Stimulated activated CD4-positive, alpha-beta T cell treated with anti-CD3 and anti-CD28 coated beads, Interleukin-4, amount 100 ng/mL, for 48 hours (primary cell): Measurements from ENCODE around the gene SLC4A2.

ENCODE experiments used
- DNase-seq, 2 donors: peaks; one replicate each; pipeline ENCODE4 v3.0.0-alpha.2; 2020; ENCODE audit warnings: low read depth in 2 of 2

SLC4A2 gene

DNA sequence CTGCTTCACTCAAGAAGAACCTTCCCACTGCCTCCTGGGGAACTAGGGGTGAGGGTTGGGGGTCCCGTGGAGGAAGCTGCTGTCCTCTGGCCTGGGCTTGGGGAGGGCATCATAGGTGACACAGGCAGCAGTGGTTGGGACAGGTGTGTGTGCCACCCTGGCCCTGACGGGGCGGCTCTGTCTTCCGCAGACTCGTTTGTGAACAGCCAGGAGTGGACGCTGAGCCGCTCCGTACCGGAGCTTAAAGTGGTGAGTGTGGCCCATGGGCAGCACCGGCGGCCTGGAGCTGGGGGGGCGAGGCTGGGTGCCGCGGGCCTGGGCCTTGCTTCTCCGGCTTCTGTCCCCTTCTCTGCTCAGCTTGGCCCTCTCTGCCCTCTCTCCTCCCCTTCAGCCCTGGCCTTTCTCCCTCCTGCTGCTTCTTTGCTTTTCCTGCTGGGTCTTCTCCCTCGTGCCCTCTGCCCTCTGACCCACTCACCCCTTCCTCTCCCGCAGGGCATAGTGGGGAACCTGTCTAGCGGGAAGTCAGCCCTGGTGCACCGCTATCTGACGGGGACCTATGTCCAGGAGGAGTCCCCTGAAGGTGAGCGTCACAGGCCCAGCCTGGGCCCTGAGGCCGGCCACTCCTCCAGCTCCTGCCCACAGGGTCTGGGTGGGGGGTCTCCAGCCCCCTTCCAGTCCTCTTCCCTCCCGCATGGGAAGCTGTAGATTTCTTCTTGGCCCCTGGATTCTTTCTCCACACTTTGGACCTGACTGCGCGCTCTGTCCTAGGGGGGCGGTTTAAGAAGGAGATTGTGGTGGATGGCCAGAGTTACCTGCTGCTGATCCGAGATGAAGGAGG is 57.4 kb downstream of the SLC4A2 start:
- DNase-seq = no peak

GRCh38 chr7:151117565-151117964 is 58.2 kb downstream of the SLC4A2 start:
- DNase-seq = no peak

DNA sequence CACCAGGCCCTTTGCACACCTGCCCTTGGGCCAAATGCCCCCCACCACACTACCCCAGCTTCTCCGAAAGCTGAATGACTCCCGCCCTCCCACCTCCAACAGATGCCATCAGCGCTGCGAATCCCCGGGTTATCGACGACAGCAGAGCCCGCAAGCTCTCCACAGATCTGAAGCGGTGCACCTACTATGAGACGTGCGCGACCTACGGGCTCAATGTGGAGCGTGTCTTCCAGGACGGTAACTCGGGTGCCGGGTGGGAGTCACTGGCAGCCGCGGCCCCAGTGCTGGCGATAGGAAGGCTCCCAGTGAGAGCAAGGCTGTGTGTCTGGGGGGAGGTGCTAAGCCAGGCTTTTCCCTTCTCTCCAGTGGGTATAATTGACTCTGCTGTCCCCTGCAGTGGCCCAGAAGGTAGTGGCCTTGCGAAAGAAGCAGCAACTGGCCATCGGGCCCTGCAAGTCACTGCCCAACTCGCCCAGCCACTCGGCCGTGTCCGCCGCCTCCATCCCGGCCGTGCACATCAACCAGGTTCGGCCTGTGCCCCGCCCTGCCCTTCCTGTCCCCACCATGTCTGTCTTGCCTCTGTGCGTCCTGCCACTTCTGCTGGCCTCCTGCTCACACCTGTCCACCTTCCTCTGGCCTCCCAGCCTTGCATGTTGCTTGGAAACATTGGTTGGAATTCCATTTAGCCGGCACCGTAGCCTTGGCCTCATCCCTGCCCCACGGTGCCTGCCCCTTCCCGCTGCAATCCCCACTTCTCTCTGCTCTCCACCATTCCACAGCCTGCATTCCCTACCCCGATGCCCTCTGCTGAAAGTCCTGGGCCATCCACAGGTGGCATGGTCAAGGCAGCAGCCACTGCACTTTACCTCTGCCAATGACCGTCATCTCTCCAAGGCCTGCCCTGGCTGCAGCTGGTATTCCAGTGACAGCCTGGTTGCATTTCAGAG is 59.0 kb downstream of the SLC4A2 start:
- no peak for DNase-seq

DNA sequence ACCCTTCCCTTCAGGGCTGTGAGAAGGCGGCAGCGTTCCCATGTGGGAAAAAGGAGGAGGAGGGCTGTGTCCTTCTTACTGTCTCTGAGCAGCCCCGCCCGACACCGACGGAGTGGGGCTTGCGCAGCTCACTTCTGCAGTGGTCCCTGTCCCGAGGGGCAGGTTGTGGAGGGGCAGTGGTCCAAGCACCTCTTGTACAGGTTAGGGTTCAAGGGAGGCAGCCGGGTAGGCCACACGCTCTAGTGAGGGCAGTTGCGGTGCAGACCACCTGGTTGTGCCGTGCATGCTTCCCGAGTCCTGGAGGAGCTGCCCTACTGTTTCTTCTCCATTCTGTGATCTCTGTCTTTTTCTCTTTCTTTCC is 59.6 kb downstream of the SLC4A2 start:
- DNase-seq = no peak

DNA sequence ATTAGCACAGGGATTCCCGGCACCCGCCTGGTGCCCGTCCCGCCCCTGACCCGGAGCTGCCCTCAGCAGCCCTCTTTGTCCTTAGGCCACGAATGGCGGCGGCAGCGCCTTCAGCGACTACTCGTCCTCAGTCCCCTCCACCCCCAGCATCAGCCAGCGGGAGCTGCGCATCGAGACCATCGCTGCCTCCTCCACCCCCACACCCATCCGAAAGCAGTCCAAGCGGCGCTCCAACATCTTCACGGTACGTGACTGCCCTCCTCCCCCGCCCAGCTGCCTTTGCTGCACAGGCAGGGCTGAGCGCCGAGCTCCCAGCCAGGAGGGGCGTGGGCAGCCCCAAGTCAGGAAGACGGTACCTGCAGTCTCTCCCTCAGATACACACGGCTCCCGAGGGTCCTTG is 60.5 kb downstream of the SLC4A2 start:
- DNase-seq = no peak

DNA sequence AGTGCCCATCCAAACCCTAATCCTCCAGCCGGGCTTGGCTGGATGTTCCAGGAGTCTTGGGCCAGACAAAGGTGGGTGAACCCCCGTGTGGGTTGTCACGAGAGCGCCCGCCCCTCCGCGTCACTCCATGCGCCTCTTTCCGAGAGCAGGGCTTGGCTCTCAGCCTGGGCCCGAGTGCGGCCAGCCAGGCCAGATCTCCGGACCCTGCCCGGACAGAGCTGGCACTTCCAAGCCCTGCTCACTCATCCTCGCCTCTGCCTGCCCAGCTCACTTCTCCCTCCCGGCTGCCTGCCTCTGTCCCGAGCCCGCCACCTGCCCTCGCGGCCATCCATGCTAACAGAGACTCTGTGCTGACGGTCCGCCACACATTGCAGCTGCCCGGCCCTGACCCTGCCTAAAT is 61.5 kb downstream of the SLC4A2 start:
- DNase-seq = no peak

DNA sequence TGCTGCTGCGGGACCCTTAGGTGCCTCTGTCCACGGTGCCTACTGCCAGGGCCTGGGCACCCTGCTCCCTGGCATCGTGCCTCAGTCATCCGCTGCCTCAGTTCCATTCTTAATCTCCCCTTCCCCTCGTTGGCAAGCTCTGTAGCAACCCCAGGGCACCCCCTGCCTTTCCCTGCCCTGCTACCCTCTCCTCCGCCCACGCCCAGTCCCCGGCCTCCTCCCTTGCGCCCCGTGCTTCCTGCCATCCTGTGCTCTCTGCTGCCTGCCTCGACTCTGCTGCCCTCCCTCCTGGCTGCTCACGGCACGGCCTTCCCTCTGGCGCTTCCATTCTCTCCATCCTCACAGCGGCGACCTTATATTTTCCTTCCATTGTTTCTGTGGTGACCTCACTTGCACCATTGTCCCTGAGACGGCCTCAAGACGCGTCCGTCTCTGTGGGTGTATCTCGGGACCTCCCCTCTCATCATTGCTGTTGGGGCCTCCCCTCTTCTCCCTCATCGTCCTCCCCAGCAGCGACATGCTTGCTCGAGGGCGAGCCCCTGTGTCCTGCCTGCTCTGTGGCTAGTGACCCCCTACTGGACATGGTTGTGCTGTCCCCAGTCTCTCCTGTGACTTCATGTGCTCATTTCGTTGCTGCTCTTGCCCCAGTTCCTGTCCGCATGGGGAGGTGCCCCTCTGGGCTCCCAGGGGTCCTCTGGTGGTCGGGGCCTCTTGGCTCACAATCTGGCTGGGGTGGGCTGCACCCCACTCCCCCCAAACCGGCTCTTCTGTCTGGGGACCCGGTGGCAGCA is 62.2 kb downstream of the SLC4A2 start:
- no peak for DNase-seq

GRCh38 chr7:151122276-151122675 is 62.9 kb downstream of the SLC4A2 start:
- no peak for DNase-seq

GRCh38 chr7:151122796-151123157 is 63.4 kb downstream of the SLC4A2 start:
- no peak for DNase-seq

DNA sequence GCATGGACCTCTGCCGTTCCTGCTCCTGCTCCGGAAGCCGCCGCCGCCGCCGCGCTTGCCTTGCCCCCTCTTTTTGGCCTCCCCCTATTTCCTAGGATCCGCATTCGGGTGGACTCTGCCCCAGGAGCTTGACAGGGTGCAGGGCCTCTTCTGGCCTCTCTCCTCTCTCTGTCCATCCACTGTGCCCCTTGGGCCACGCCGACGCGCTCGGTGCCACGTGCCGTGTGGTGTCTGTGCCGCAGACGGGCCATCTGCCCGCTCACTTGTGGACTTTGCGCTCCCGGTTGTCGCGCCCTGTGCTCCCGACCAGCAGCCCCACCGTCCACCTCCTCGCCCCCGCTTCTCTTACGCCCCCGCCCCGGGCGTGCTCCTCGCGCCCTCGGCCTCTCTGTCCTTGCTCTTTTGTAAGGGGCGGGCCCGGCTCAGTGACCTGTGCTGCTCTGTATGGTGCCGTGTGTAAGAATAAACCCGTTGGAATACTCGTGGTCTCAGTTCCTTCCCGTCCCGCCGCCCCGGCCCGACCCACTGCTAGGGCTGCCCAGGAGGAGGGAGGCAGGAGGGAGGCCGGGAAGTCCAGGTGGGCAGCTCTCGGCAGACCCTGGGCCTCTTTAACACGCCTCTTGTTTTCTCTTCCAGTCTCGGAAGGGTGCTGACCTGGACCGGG is 63.9 kb downstream of the SLC4A2 start:
- DNase-seq = no peak

DNA sequence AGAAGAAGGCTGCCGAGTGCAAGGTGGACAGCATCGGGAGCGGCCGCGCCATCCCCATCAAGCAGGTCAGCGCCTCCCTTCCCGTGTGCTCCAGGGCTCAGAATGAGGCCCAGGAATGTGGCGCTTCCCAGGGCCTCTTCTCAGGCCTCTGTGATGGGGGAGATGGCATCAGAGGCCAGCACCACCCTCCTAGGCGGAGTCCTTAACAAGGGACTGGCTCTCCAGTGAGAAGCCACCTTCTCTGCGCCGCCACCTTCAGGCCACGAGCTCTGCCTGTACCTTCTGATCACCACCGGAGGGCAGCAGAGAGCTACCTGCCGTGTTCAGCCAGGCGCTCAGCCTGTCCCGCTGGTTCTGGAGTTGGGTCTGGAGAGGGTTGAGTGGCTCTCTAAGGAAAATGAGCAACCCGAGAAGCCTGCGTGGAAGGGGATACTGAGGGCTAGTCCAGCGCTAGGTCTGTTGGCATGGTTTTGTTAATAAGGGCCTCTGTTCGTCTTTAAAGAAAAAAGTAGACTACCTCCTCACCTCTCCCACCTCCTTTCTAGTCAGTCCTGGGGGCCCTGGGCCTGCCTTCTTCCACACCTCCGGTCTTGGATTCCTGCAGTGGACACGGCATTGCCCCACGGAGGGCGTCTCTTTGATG is 64.6 kb downstream of the SLC4A2 start:
- peak; percentile 74 to 81 for DNase-seq

DNA sequence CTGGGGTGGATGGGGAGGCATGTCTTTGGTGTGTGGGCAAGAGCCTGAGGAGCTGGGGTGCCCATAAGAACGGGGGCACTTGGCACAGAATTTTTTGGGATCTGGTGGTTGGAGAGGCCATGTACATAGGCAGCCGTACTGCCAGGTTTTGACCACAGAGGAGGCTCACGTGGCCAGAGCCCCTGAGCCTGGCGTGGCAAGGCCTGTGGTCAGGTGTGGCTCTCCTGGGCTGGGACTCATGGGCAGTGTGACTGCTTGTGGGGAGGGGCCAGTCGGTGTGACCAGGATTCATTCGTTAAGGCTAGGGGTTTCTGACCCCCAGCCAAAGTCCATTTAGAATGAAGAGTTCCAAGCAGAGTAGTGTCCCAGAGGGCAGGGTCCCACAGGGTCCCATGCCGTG is 65.1 kb downstream of the SLC4A2 start:
- no peak for DNase-seq

GRCh38 chr7:151124899-151125399 is 65.6 kb downstream of the SLC4A2 start:
- no peak for DNase-seq

DNA sequence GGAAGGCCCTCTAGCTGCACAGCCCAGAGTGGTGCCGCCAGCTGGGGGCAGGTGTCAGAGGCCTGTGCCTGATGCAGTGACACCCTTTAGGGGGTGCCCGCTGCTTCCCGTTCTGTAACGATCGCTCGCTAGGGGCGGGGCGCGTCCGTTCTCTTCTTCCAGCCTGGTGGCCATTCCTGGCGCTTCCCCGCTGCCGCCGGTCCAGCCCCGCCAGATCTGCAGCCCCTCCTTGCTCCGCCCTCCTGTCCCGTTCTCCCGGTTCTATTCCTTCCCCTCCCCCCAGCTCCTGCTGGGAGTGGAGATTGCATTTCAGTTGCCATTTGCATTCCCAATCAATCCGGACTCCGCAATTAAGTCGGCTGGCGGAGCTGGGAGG is 66.1 kb downstream of the SLC4A2 start:
- DNase-seq = no peak

- no peak for DNase-seq
Measured at GRCh38 chr7:151125846-151126481, 66.6 kb downstream of the SLC4A2 start.
